Natural killer cell (primary cell): ENCODE measurements around the gene KRTAP10-6. TPM values are rescaled to one million over a fixed set of nuclear protein-coding genes. Genes with fewer than 3 reads are reported as not detected.

Experiments used
- ATAC-seq, 3 donors: fragments of 150-1000 bp in 2 of 3; fragments of 200-7000 bp in 1 of 3; cut with Tn5 transposase; 1 replicate in 1 of 3; 2 replicates in 2 of 3; pipeline ENCODE4 v1.10.0; 2021; ENCODE audit warnings: mild to moderate bottlenecking in 2 of 3, moderate library complexity in 2 of 3
- DNase-seq, 2 donors: peaks; one replicate each; pipeline versions ENCODE4 v3.0.0 to v3.0.0-alpha.2; 2013 to 2021; ENCODE audit warnings: mixed read lengths in 1 of 2
- H3K27ac ChIP-seq: one replicate; pipeline ENCODE4 v1.5.1; 2013; ENCODE audit warnings: mild to moderate bottlenecking, low read length
- H3K27me3 ChIP-seq: one replicate; pipeline ENCODE4 v1.6.1; 2013; ENCODE audit warnings: low read length; ENCODE audit not compliant: control insufficient read depth, insufficient read depth
- H3K36me3 ChIP-seq: one replicate; pipeline ENCODE4 v1.6.1; 2013; ENCODE audit warnings: low read length; ENCODE audit not compliant: control insufficient read depth, insufficient read depth
- H3K4me1 ChIP-seq: one replicate; pipeline ENCODE4 v1.6.1; 2013; ENCODE audit warnings: low read length; ENCODE audit not compliant: control insufficient read depth, insufficient read depth
- H3K4me3 ChIP-seq: one replicate; pipeline ENCODE4 v1.5.1; 2013; ENCODE audit warnings: low read length
- H3K9me3 ChIP-seq: one replicate; pipeline ENCODE4 v1.6.1; 2013; ENCODE audit warnings: low read length; ENCODE audit not compliant: control insufficient read depth, insufficient read depth
- H3K27ac Mint-ChIP-seq, 2 donors: one replicate each; pipeline ENCODE4 v1.8.0; 2022; ENCODE audit warnings: mild to moderate bottlenecking in 2 of 2, mixed read lengths in 2 of 2, moderate library complexity in 1 of 2
- H3K27me3 Mint-ChIP-seq, 2 donors: one replicate each; pipeline ENCODE4 v1.8.0; 2022; ENCODE audit warnings: low read depth in 2 of 2, mixed read lengths in 2 of 2
- H3K36me3 Mint-ChIP-seq: one replicate; pipeline ENCODE4 v1.8.0; 2022; ENCODE audit warnings: mixed read lengths
- H3K4me1 Mint-ChIP-seq, 2 donors: one replicate each; pipeline ENCODE4 v1.8.0; 2022; ENCODE audit warnings: mixed read lengths in 2 of 2
- H3K4me3 Mint-ChIP-seq: one replicate; pipeline ENCODE4 v1.8.0; 2022; ENCODE audit warnings: mild to moderate bottlenecking, moderate library complexity, mixed read lengths
- H3K9me3 Mint-ChIP-seq, 2 donors: one replicate each; pipeline ENCODE4 v1.8.0; 2022; ENCODE audit warnings: mixed read lengths in 2 of 2
- WGBS: methylation state at CpG from one replicate; pipeline ENCODE4 v1.1.7; 2013; ENCODE audit warnings: missing lambda C conversion rate; ENCODE audit not compliant: insufficient coverage; 5-methylcytosine and 5-hydroxymethylcytosine counted together
- intact Hi-C: fragments of 100-400 bp; cut with micrococcal nuclease; formaldehyde crosslinking; loops from one replicate; pipeline ENCODE4 v1.14.2; 2022
- total RNA-seq, 4 donors: library from RNA; stranded (reverse); fragments of 120-200 nt in 1 of 4; gene quantifications; one replicate each; pipeline versions ENCODE4 v1.2.3 to v1.2.4, GENCODE V29; 2013 to 2022
- TF ChIP-seq, protein P1 (sequence below): fragments of 200-600 bp; IDR thresholded peaks from one replicate; pipeline ENCODE4 v1.8.0; 2022; ENCODE audit warnings: antibody characterized with exemption

Gene KRTAP10-6
- total RNA-seq, 3 donors from 2014 or later (not counting 1 experiment from before 2014, with no cell fraction given), result not detected

DNA sequence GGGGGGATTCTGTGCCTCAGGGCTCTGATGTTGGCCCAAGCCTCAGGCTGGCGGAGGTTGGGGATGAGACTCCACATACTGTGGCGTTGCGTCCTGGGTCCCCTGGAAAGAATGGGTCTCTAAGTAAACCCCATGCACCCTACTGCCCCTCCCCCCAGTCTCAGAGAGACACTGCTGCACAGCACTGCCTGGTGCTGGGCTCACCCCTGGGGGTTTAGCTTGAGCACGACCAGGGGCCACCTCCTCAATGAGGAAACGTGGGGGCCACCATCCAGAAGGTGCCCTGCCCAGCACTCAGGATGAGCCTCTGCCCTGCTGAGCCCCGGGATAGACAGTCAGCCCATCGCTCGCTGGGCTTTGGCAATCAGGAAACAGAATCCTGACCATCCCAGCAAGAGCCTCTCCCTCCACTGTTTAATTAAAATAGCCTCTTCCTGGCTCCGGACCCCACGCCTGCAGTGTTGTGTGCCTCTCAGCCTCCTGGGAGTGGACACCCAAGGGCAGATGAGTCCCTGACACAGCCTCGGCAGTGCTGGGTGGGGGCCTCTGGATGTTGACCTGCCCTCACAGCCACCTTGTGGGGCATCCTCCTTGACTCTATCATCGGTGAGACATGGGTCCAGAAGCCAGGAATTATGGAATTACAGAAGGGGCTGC is 22.3 kb downstream of the KRTAP10-6 start:
- Mint-ChIP-seq H3K9me3 (no peaks in the 10 kb centered on the region), H3K36me3 (no peaks in the 10 kb centered on the region), H3K27ac (no peak overlapping the region), H3K4me3 (no peak overlapping the region), H3K4me1 (peaks cover 5 to 14% of the 10 kb centered on the region in 2 donors), H3K27me3 (peaks cover 23 to 26% of the 10 kb centered on the region in 2 donors)
- ATAC-seq, result no peak
- H3K36me3 ChIP-seq, result no peaks in the 10 kb centered on the region
- no peak overlapping the region for H3K4me3 ChIP-seq
- no peak overlapping the region for H3K27ac ChIP-seq
- no peaks in the 10 kb centered on the region for H3K9me3 ChIP-seq
- TF ChIP-seq, protein P1, sequence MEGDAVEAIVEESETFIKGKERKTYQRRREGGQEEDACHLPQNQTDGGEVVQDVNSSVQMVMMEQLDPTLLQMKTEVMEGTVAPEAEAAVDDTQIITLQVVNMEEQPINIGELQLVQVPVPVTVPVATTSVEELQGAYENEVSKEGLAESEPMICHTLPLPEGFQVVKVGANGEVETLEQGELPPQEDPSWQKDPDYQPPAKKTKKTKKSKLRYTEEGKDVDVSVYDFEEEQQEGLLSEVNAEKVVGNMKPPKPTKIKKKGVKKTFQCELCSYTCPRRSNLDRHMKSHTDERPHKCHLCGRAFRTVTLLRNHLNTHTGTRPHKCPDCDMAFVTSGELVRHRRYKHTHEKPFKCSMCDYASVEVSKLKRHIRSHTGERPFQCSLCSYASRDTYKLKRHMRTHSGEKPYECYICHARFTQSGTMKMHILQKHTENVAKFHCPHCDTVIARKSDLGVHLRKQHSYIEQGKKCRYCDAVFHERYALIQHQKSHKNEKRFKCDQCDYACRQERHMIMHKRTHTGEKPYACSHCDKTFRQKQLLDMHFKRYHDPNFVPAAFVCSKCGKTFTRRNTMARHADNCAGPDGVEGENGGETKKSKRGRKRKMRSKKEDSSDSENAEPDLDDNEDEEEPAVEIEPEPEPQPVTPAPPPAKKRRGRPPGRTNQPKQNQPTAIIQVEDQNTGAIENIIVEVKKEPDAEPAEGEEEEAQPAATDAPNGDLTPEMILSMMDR, result no peak
- H3K27me3 ChIP-seq, result no peaks in the 10 kb centered on the region
- H3K4me1 ChIP-seq, result no peaks in the 10 kb centered on the region
- DNase-seq, result no peak
- intact Hi-C loops, result no loop called here
- 89% methylated on average over 12 of the region's 12 CpGs for WGBS

DNA sequence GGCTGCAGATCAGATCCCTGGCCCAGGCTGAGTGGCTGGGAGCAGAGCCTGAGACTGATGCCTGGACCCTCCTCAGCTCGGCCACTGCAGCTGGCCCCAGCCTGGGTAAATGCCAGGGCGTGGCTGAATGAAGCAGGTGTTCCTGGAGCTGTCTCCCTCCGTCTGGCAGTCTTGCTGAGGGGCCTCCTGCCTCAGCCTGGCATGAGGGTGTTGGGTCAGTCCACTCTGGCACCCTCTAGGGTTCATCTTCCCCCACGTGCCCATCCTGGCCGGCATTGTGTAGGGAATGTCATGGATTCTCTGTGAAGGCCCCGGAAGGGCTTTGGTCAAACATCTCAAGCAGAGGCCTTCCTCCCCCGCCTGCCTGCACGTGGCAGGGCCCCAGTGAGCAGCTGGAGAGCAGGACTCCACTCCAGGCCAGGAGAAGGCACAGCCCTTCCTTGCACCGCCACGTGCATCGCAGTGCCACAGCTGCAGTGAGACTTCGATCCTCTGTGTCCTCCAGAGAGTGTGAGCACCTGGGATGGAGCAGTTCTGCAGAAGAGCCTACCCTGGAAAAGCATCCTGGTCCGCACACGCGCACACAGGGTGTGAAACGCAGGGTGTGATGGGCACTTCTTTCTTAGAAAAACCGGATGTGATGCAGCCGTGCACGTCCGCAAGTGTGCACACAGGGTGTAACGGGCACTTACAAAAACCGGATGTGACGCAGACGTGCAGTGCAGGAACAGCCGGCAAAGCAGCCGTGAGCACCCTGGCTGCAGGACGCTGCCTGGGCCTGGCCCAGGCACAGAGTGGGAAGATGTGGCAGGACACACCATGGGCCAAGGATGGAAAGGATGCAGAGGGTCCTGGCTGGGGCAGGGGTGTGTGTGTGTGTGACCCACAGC is 23.4 kb downstream of the KRTAP10-6 start:
- no peaks in the 10 kb centered on the region for H3K9me3 Mint-ChIP-seq
- no peak overlapping the region for H3K27ac Mint-ChIP-seq
- intact Hi-C loops, result no loop called here
- H3K27me3 Mint-ChIP-seq, result peaks cover 14 to 18% of the 10 kb centered on the region in 2 donors
- TF ChIP-seq, protein P1, result no peak
- DNase-seq (no peak), ATAC-seq (no peak)
- WGBS, result 89% methylated on average over 27 of the region's 27 CpGs
- Histone ChIP-seq H3K4me1 (no peaks in the 10 kb centered on the region), H3K27me3 (no peaks in the 10 kb centered on the region), H3K27ac (no peak overlapping the region), H3K4me3 (no peak overlapping the region), H3K36me3 (no peaks in the 10 kb centered on the region), H3K9me3 (no peaks in the 10 kb centered on the region)
- peaks cover 7 to 14% of the 10 kb centered on the region in 2 donors for H3K4me1 Mint-ChIP-seq
- H3K4me3 Mint-ChIP-seq, result peak overlapping the region; percentile 37
- no peaks in the 10 kb centered on the region for H3K36me3 Mint-ChIP-seq

DNA sequence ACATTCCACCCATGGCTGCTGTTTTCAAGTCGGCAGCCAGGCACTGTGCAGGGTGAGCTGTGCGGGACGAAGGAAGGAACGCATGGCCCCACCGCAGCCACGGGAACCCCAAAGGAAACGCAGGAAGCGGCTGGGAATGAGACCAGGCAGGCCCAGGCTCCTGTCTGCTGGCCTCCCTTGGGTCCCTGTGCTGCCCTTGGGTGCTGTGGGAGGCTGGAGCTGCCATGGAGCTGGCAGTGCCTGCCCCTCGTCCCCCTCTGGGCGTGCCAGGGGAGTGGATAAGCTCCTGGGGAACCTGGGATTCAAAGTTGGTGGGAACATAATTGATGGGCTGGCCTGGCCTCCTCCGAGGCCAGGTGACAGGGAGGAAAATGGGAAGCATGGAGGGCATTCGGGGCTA is 24.0 kb downstream of the KRTAP10-6 start:
- H3K4me3 Mint-ChIP-seq, result no peak overlapping the region
- H3K27me3 Mint-ChIP-seq, result peaks cover 14 to 17% of the 10 kb centered on the region in 2 donors
- no peak for DNase-seq
- intact Hi-C loops, result no loop called here
- H3K4me3 ChIP-seq, result no peak overlapping the region
- H3K27ac ChIP-seq, result no peak overlapping the region
- no peaks in the 10 kb centered on the region for H3K36me3 Mint-ChIP-seq
- WGBS, result 78% methylated on average over 12 of the region's 12 CpGs
- H3K36me3 ChIP-seq, result no peaks in the 10 kb centered on the region
- H3K4me1 Mint-ChIP-seq, result peaks cover 7 to 14% of the 10 kb centered on the region in 2 donors
- TF ChIP-seq, protein P1, result no peak
- no peaks in the 10 kb centered on the region for H3K4me1 ChIP-seq
- H3K9me3 ChIP-seq, result no peaks in the 10 kb centered on the region
- no peaks in the 10 kb centered on the region for H3K27me3 ChIP-seq
- no peaks in the 10 kb centered on the region for H3K9me3 Mint-ChIP-seq
- H3K27ac Mint-ChIP-seq, result no peak overlapping the region
- peak in 1 of 3 donors; percentile 25 for ATAC-seq
